NCI-H748 (cell line): ENCODE data around the gene MYO5C.

Experiments used
- DNase-seq: peaks from one replicate; lab custom pipeline; 2025; ENCODE audit not compliant: unreplicated experiment; lab: John Stamatoyannopoulos, UW

Gene MYO5C

GRCh38 chr15:52278636-52279367, 16.8 kb downstream of the MYO5C start:
- no peak for DNase-seq

DNA sequence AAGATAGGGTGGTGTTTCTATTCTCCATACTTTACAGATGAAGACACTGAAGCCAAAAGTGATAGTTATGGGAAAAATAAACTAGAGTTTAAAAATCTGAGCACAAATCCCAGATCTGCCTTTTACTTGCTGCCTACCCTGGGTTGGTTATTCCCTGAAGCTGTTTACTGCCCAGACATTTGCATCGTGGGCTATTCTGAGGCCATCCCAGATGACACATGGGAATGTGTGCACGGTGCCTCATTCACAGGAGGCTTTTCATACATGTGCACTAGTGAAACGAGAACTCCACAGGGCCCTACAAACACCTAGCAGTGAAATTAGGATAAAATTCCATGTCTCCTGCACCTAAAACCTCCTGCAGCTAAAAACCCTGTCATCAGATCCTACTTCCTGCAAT, 17.5 kb downstream of the MYO5C start:
- DNase-seq: no peak

- DNase-seq: no peak
Measured at GRCh38 chr15:52277575-52277974, 18.0 kb downstream of the MYO5C start.

DNA sequence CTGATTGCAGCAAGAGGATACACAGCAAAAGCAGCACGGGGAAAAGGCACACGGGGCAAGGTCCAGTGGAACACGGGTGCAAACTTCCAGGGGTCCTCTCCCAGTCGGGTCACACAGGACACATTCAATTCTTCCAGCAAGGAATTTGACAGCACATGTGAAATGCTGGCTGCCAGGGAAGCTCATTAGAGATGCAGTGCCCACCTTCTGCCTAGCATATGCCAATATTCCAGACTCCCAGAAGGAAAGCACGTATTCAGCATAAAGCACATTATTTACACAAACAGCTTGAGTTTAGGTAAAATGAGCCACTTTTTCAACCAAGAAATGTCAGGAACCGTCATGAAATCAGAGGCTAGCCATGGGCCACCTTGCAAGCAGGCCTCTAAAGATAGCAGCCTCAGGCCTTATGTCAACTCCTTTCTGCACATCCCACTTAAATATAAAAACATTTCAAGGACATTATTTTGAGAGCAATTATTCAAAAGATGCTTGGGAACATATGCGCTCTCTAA, 19.3 kb downstream of the MYO5C start:
- no peak for DNase-seq

GRCh38 chr15:52263563-52264282, 31.9 kb downstream of the MYO5C start:
- DNase-seq: no peak

GRCh38 chr15:52262364-52262763, 33.2 kb downstream of the MYO5C start:
- no peak for DNase-seq

DNA sequence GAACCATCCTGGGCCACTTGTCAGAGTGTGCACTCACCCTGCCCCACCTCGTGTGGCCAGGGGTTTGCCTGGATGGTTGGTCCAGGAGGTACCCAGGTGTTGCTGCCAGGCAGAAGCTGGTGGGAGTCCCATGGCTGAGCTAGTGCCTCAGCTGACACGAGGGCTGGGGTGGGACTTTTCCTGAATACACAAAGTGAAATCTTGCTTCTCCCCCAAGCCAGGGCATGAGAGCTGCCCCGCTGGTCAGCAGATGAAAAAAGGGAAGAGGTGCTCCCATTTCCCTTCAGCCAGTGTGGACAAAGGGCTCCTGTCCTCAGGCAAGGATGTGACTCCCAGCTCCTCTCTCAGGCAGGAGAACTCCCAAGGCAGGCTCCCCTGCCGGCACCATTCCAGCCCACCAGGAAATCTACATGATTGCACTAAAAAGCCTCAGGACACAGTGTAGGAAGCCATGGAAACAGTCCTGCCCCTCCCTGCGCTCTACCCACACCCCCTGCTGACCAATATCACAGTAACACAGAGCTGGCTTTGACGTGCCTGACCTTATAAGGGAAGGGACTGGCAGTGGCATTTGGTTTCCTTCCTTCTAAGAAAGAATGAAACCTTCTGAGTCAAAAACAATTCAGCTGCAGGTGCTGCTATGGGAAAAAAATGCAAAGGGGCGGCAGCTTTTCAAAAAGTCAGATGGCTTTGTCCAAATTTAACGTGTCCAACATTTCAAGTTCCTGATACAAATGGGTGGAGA, 33.9 kb downstream of the MYO5C start:
- DNase-seq: peak; percentile 25

DNA sequence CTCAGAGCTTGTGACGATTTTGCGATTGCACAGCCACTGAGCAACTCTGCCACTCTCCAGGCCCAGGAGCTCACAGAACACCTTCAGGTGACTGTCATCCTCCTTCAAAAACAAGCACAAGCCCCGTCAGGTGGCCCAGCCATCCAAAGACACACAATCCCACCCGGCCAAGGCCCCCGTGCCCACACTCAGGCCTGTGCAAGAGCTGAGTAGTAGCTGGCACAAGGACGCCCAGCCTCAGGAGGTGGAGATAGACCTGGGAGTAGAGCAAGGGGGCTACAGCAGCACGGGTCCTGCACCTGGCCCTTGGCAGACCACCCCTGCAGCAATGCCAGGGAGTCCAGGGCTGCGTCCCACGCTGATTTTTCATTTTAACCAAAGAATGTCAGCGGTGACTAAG, 34.6 kb downstream of the MYO5C start:
- no peak for DNase-seq

DNA sequence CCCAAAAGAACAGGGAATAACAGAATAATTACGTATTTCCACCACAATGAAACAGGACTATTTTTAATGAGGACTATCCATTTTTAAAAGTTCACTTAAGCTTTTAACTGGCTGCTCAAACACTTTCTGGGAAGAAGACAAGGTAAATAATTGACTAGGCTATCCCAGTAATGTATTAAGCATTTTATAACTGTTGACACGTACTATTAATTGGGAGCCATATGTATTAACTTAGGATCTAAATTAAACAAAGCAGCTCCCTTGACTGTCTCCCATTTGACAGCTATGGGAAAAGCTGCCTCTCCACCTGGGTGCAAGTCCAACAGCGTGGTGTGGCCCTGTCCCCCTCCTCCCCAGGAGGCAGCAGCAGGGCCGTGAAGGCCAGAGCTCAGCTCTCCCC, 36.1 kb downstream of the MYO5C start:
- no peak for DNase-seq

DNA sequence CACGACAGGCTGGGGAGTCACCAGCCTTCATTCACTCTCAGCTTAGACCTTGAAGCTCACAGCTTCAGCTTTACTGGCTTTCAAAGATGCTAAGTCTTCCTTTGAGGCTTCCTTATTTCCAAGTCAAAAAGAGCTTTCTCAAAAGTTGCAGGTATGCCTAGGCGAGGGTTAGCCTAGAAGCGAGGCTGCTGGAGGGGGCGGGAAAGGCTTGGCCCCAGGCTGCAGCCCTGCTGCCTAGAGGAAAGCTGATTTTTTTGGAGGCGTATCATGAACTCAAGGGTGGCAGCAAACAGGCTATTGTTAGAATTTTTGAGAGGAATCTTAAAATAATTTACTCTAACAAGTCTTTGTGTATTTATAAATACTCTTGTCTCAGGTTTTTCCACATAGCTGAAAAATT, 37.1 kb downstream of the MYO5C start:
- no peak for DNase-seq

DNA sequence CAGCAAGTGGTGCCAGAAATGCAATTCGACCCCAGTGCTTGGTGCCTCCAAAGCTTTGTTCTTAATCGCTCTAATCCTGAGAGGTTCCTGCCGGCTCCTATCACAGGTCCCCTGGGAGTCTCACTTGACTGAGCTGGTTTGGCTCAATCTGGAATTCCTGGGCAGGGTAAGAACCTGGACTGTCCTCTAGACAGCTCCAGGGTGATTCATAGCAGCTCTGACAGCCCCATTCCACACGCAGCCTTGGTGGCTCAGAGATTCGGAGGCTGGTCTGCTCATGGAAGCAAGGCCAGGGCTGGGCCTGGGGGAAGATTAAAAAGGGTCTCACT, 37.9 kb downstream of the MYO5C start:
- no peak for DNase-seq

DNA sequence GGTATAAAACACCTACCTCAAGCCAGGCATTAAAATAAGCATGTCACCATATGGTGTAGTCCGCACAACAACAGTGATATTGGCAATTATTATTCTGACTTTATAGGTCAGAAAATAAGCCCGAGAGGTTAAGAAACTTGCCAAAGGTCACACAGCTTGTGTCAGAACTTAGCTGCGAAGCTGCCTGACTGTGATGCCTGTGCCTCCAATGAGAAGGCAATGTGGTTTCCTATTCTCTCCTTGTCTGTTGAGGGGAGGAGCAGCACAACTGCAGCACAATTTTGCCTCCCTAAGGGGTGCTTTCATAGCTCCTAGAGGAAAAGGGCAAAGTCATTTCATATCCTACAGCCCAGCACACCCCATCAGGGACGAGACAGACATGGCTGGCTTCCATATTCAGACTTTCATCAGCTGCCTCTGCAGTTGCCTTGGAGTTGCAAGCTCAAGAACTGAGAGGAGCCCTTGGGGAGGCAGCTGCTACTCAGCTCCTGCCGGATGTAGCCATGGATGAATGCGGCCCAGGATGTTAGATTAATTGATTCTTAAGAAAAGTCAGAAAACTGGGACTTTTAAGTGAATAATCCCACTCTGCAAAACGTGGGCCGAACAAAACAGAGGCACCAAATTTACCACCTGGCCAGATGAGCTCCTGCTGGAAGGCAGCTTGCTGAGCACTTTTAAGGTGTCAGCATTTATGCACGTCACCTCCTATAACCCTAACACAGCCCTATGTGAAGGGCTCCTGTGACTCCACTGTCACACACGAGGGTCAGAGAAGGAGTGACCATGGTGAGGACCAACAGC, 38.5 kb downstream of the MYO5C start:
- no peak for DNase-seq

GRCh38 chr15:52256366-52256765, 39.2 kb downstream of the MYO5C start:
- peak; percentile 61 for DNase-seq

- DNase-seq: no peak
Measured at GRCh38 chr15:52255935-52256334, 39.7 kb downstream of the MYO5C start.

DNA sequence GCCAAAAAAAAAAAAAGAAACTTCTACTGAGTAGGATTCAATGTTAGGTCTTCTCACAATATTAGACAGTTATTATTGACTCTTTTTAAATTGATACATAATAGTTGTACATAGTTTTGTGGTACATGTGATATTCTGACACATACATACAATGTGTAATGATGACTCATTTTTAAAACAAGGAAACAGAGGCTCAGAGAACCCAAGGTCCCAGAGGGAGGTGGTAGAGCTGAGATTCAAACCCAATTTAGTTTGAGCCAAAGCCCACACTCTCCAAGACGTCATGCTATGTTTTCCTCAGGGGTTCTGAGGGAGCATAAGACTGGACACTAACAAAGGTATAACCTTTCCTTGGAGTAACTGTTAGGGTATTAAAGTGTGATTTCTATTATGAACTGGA, 40.6 kb downstream of the MYO5C start:
- DNase-seq: no peak

GRCh38 chr15:52254391-52254790, 41.2 kb downstream of the MYO5C start:
- DNase-seq: no peak

GRCh38 chr15:52252781-52253180, 42.8 kb downstream of the MYO5C start:
- no peak for DNase-seq

GRCh38 chr15:52251144-52251860, 44.3 kb downstream of the MYO5C start:
- DNase-seq: no peak

GRCh38 chr15:52247461-52247860, 48.1 kb downstream of the MYO5C start:
- DNase-seq: no peak

DNA sequence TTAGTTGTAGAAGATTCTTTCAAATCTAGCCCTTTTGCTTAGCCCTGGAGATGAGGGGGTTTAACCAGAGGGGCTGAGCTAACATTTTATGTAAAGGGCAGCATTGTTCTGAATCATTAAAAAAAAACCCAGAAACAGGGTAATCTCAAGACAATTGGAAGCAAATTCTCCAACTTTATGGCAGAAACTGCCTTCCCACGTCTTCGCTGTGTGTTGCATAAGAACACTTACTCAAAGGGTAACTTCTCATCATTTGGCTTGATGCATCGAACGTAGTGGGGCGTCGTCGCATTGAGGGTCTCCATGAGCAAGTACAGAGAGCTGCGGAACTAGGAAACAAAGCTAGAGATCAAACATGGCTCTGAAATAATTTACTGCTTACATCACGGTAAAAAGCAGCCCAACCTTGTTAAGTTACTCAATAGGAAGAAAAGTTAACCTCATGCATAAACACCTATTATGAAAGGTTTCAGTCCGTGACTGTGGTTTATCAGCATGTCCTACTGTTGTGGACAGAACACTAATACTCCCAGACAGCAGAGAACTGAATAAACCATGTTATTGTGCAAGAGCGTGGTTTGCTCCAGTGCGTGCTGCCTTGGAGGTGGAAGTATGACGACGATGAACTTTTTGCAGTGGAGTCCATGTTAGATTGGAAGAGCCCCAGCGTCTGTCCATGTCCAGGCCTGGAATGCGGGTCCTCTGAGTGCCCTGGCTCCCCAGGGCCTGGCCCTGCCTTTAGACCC, 48.7 kb downstream of the MYO5C start:
- DNase-seq: no peak
